Measurements from ENCODE around the gene SH3PXD2A.

Gene SH3PXD2A

DNA sequence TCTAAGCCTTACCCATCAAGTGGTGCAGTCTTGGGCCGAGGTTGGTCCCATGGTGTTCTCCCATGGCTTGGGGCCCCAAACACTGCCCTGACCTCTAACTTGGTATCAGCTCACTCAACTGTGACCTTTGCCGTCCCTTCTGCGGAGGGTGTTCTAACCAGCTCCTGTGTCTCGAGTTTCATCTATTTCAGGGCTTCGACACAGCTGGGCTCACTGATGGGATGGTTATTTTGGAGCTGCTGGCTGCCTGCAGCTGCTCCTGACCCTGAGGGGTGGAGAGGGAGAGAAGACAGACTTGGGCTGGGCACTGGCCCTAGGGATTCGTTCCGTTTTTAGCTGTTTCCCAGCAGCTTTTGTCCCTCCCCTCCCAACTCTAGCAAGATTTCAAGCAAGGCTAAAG is 274.9 kb downstream of the SH3PXD2A start:
- Histone ChIP-seq H3K27ac (ENCODE audit: low read length) (no peak overlapping the region), H3K4me1 (ENCODE audit: insufficient read depth, low read length) (no peaks in the 10 kb centered on the region), H3K79me2 (ENCODE audit: insufficient read depth, low read length) (no peaks in the 10 kb centered on the region), H3K9me3 (ENCODE audit: insufficient read depth, low read length, severe bottlenecking) (no peaks in the 10 kb centered on the region), H4K20me1 (ENCODE audit: insufficient read depth, low read length) (no peaks in the 10 kb centered on the region), H3K27me3 (ENCODE audit: insufficient read depth, low read length, poor library complexity) (peaks cover 8% of the 10 kb centered on the region), H3K36me3 (ENCODE audit: insufficient read depth, low read length) (no peaks in the 10 kb centered on the region), H2AFZ (ENCODE audit: low read depth, low read length) (no peak overlapping the region), H3K9ac (ENCODE audit: low read depth, low read length) (no peak overlapping the region), H3K4me2 (ENCODE audit: insufficient read depth, low read length) (no peak overlapping the region), H3K4me3 (ENCODE audit: low read depth in 1 of 2, low read length in 2 of 2) (no peak overlapping the region)
- ATAC-seq (ENCODE audit: insufficient read depth, low read depth) (no peak), DNase-seq (no peak)
- no peak for TF ChIP-seq CTCF (IDR thresholded peaks at IDR 0.05; ENCODE audit: borderline replicate concordance, extremely low read depth, low read length, poor library complexity, severe bottlenecking)
- no peak for TF ChIP-seq EZH2 (IDR thresholded peaks at IDR 0.05; ENCODE audit: borderline replicate concordance, low read depth, low read length, severe bottlenecking)

DNA sequence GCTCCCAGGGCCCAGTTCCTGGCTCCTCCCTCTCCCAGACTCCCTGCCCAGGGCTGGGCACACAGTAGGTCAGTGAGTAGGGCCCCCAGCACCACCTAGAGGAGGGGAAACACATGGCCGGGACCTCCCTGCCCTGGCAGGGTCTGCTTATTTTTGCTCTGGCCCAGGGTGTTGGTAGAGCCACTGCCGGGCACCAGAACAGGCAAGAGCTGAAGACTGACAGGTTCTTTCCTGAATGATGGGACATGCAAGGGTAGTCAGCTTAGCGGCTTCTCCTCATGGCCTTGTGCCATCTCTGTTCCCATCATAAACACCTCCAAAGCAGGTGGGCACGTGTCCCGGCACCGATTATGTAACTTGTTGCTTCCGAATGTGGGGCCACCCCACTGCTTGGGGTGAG is 275.4 kb downstream of the SH3PXD2A start:
- H3K9ac ChIP-seq (ENCODE audit: low read depth, low read length), result no peak overlapping the region
- no peak overlapping the region for H3K4me3 ChIP-seq (ENCODE audit: low read depth in 1 of 2, low read length in 2 of 2)
- no peaks in the 10 kb centered on the region for H3K79me2 ChIP-seq (ENCODE audit: insufficient read depth, low read length)
- no peak overlapping the region for H2AFZ ChIP-seq (ENCODE audit: low read depth, low read length)
- H3K4me2 ChIP-seq (ENCODE audit: insufficient read depth, low read length), result no peak overlapping the region
- no peaks in the 10 kb centered on the region for H3K4me1 ChIP-seq (ENCODE audit: insufficient read depth, low read length)
- no peaks in the 10 kb centered on the region for H3K36me3 ChIP-seq (ENCODE audit: insufficient read depth, low read length)
- H3K9me3 ChIP-seq (ENCODE audit: insufficient read depth, low read length, severe bottlenecking), result no peaks in the 10 kb centered on the region
- H3K27me3 ChIP-seq (ENCODE audit: insufficient read depth, low read length, poor library complexity), result peaks cover 8% of the 10 kb centered on the region
- DNase-seq, result no peak
- H4K20me1 ChIP-seq (ENCODE audit: insufficient read depth, low read length), result no peaks in the 10 kb centered on the region
- no peak for ATAC-seq (ENCODE audit: insufficient read depth, low read depth)
- TF ChIP-seq CTCF (IDR thresholded peaks at IDR 0.05; ENCODE audit: borderline replicate concordance, extremely low read depth, low read length, poor library complexity, severe bottlenecking) (no peak), EZH2 (IDR thresholded peaks at IDR 0.05; ENCODE audit: borderline replicate concordance, low read depth, low read length, severe bottlenecking) (no peak)
- no peak overlapping the region for H3K27ac ChIP-seq (ENCODE audit: low read length)

GRCh38 chr10:103578782-103579382 is 276.5 kb downstream of the SH3PXD2A start:
- Histone ChIP-seq H3K27ac (ENCODE audit: low read length) (no peak overlapping the region), H4K20me1 (ENCODE audit: insufficient read depth, low read length) (no peaks in the 10 kb centered on the region), H2AFZ (ENCODE audit: low read depth, low read length) (no peak overlapping the region), H3K4me3 (ENCODE audit: low read depth in 1 of 2, low read length in 2 of 2) (no peak overlapping the region), H3K4me1 (ENCODE audit: insufficient read depth, low read length) (no peaks in the 10 kb centered on the region), H3K9ac (ENCODE audit: low read depth, low read length) (no peak overlapping the region), H3K79me2 (ENCODE audit: insufficient read depth, low read length) (no peaks in the 10 kb centered on the region), H3K36me3 (ENCODE audit: insufficient read depth, low read length) (no peaks in the 10 kb centered on the region), H3K4me2 (ENCODE audit: insufficient read depth, low read length) (no peak overlapping the region), H3K9me3 (ENCODE audit: insufficient read depth, low read length, severe bottlenecking) (no peaks in the 10 kb centered on the region), H3K27me3 (ENCODE audit: insufficient read depth, low read length, poor library complexity) (peaks cover 8% of the 10 kb centered on the region)
- ATAC-seq (ENCODE audit: insufficient read depth, low read depth) (no peak), DNase-seq (no peak)
- TF ChIP-seq CTCF (IDR thresholded peaks at IDR 0.05; ENCODE audit: borderline replicate concordance, extremely low read depth, low read length, poor library complexity, severe bottlenecking), result no peak
- TF ChIP-seq EZH2 (IDR thresholded peaks at IDR 0.05; ENCODE audit: borderline replicate concordance, low read depth, low read length, severe bottlenecking), result no peak

Data from DND-41 (cell line).